HepG2 (cell line): ENCODE measurements around the gene GCNT3. TPM values are rescaled to one million over a fixed set of nuclear protein-coding genes. Genes with fewer than 3 reads are reported as not detected.

Experiments used
- ARNTL ChIP-seq: sonication (generic); formaldehyde crosslinking; IDR thresholded peaks from 2 replicates; pipeline ENCODE4 v1.4.0; 2020; ENCODE audit warnings: mild to moderate bottlenecking, missing genetic modification reagents
- ATF7-NPFF ChIP-seq: sonication (generic); formaldehyde crosslinking; IDR thresholded peaks from 2 replicates; pipeline ENCODE4 v1.8.1; 2023; ENCODE audit warnings: mild to moderate bottlenecking, low read depth, missing genetic modification reagents, moderate library complexity
- EZH2 ChIP-seq: conservative IDR thresholded peaks from 2 replicates; pipeline ENCODE4 v1.6.1; 2012; ENCODE audit warnings: mild to moderate bottlenecking, low read depth, low read length, moderate library complexity
- FOXK2 ChIP-seq: fragments of 450-650 bp; IDR thresholded peaks from 2 replicates; pipeline ENCODE4 v1.6.1; 2016
- GABPA ChIP-seq, 2 experiments: IDR thresholded peaks; 2 replicates each; pipeline ENCODE4 v1.6.1; 2011 to 2016; ENCODE audit warnings: low read depth in 2 of 2, low read length in 1 of 2, missing biosample characterization in 1 of 2, missing genetic modification characterization in 1 of 2
- GMEB1 ChIP-seq: sonication (generic); formaldehyde crosslinking; IDR thresholded peaks from 2 replicates; pipeline ENCODE4 v1.5.1; 2020; ENCODE audit warnings: missing genetic modification reagents, mild to moderate bottlenecking, borderline replicate concordance
- HOXA3 ChIP-seq: sonication (generic); formaldehyde crosslinking; IDR thresholded peaks from 2 replicates; pipeline ENCODE4 v1.5.0; 2020; ENCODE audit warnings: missing genetic modification reagents
- ISL2 ChIP-seq: sonication (generic); formaldehyde crosslinking; IDR thresholded peaks from 2 replicates; pipeline ENCODE4 v1.5.0; 2020; ENCODE audit warnings: missing genetic modification reagents
- NKX3-1 ChIP-seq: sonication (generic); formaldehyde crosslinking; IDR thresholded peaks from 2 replicates; pipeline ENCODE4 v1.5.0; 2020; ENCODE audit warnings: missing genetic modification reagents
- NONO ChIP-seq, 2 experiments: fragments of 450-650 bp in 1 of 2; sonication (generic) in 1 of 2; formaldehyde crosslinking in 1 of 2; IDR thresholded peaks in 1 of 2; conservative IDR thresholded peaks in 1 of 2; 2 replicates each; pipeline versions ENCODE4 v1.6.1 to v1.8.0; 2017 to 2022; ENCODE audit warnings: mild to moderate bottlenecking in 1 of 2, missing genetic modification reagents in 1 of 2, moderate library complexity in 1 of 2
- PATZ1 ChIP-seq: sonication (generic); formaldehyde crosslinking; IDR thresholded peaks from 2 replicates; pipeline ENCODE4 v1.4.0; 2020; ENCODE audit warnings: missing genetic modification reagents
- SKI ChIP-seq: fragments of 450-650 bp; IDR thresholded peaks from one replicate; pipeline ENCODE4 v1.6.1; 2018; ENCODE audit warnings: mild to moderate bottlenecking; ENCODE audit not compliant: partially characterized antibody
- SNAPC5 ChIP-seq: sonication (generic); formaldehyde crosslinking; IDR thresholded peaks from 2 replicates; pipeline ENCODE4 v1.8.1; 2023; ENCODE audit warnings: mild to moderate bottlenecking, missing genetic modification reagents, borderline replicate concordance
- ZEB1 ChIP-seq: IDR thresholded peaks from 2 replicates; pipeline ENCODE4 v1.6.1; 2012; ENCODE audit warnings: mild to moderate bottlenecking, low read depth, inconsistent platforms; ENCODE audit not compliant: insufficient replicate concordance
- ZFP36 ChIP-seq: fragments of 150-350 bp; IDR thresholded peaks from 2 replicates; pipeline ENCODE4 v1.6.1; 2018; ENCODE audit warnings: borderline replicate concordance, low read length, low read depth; ENCODE audit not compliant: partially characterized antibody
- ZFY ChIP-seq: sonication (generic); formaldehyde crosslinking; IDR thresholded peaks from 2 replicates; pipeline ENCODE4 v1.4.0; 2020; ENCODE audit warnings: missing genetic modification reagents
- ZFYVE20 ChIP-seq: sonication (generic); formaldehyde crosslinking; IDR thresholded peaks from 2 replicates; pipeline ENCODE4 v1.8.0; 2023; ENCODE audit warnings: low read depth, mild to moderate bottlenecking, moderate library complexity, missing genetic modification reagents, borderline replicate concordance
- ZNF263 ChIP-seq: sonication (generic); formaldehyde crosslinking; IDR thresholded peaks from 2 replicates; pipeline ENCODE4 v1.4.0; 2020; ENCODE audit warnings: missing genetic modification reagents
- ZNF557 ChIP-seq: sonication (generic); formaldehyde crosslinking; IDR thresholded peaks from 2 replicates; pipeline ENCODE4 v1.4.0; 2020; ENCODE audit warnings: missing genetic modification reagents
- ZNF766 ChIP-seq: sonication (generic); formaldehyde crosslinking; IDR thresholded peaks from 2 replicates; pipeline ENCODE4 v1.5.0; 2020; ENCODE audit warnings: missing genetic modification reagents, borderline replicate concordance
- polyA plus RNA-seq, 8 experiments: library from polyadenylated mRNA; depleted of rRNA in 3 of 8; stranded (reverse) in 7 of 8; unstranded in 1 of 8; fragments of >200 nt; fragmentation: Illumina TruSeq in 4 of 8; extraction: Trizol in 4 of 8; gene quantifications; 2 replicates each; pipeline versions ENCODE4 v1.2.1 to v1.2.3, GENCODE V29; 2011 to 2016; ENCODE audit warnings: low read depth in 4 of 8, missing spikeins in 1 of 8, mixed read lengths in 1 of 8; ENCODE audit not compliant: insufficient read depth in 1 of 8
- total RNA-seq, 5 experiments: library from RNA; depleted of rRNA; stranded (reverse); fragments of >200 nt; fragmentation: Illumina TruSeq; extraction: Trizol; gene quantifications; 2 replicates each; pipeline ENCODE4 v1.2.3, GENCODE V29; 2016; ENCODE audit warnings: low read depth in 1 of 5
- TF ChIP-seq, protein P1 (sequence below): IDR thresholded peaks from 2 replicates; pipeline ENCODE4 v1.6.1; 2016; ENCODE audit warnings: missing compliant biosample characterization, missing genetic modification reagents, borderline replicate concordance
- TF ChIP-seq, protein P2 (sequence below): sonication (generic); formaldehyde crosslinking; IDR thresholded peaks from 2 replicates; pipeline ENCODE4 v1.5.0; 2020; ENCODE audit warnings: missing genetic modification reagents, mild to moderate bottlenecking, borderline replicate concordance
- TF ChIP-seq, protein P3 (sequence below): sonication (generic); formaldehyde crosslinking; IDR thresholded peaks from 2 replicates; pipeline ENCODE4 v1.8.0; 2022; ENCODE audit warnings: mild to moderate bottlenecking, missing genetic modification reagents, moderate library complexity

Gene GCNT3
- total and polyA plus RNA-seq, 2 of the 13 experiments (the other 11 are each of a cell fraction or from before 2014, with no cell fraction given): 6.8 to 9.8 TPM

GRCh38 chr15:59595434-59595915, 16.1 kb upstream of the GCNT3 start (continued):
- TF ChIP-seq GMEB1 (CRISPR knock-in tag) (no peak), NKX3-1 (CRISPR knock-in tag) (no peak), SNAPC5 (CRISPR knock-in tag) (no peak), ISL2 (CRISPR knock-in tag) (no peak), HOXA3 (CRISPR knock-in tag) (peak; percentile 49; the same call in 1 of the 2 replicates), ZNF557 (CRISPR knock-in tag) (no peak), ATF7-NPFF (no peak), ZFY (CRISPR knock-in tag) (peak; percentile 9; the same call in 1 of the 2 replicates), ZEB1 (peak; percentile 37), ARNTL (CRISPR knock-in tag) (no peak), ZNF766 (CRISPR knock-in tag) (no peak), GABPA (IDR thresholded peaks at IDR 0.05; ENCODE audit: low read depth, low read length) (no peak), GABPA (CRISPR knock-in tag; IDR thresholded peaks at IDR 0.05; ENCODE audit: low read depth) (no peak), SKI (no peak), PATZ1 (CRISPR knock-in tag) (no peak), FOXK2 (no peak), ZFYVE20 (CRISPR knock-in tag) (no peak), NONO (IDR thresholded peaks at IDR 0.05) (no peak), NONO (CRISPR knock-in tag; conservative IDR thresholded peaks at IDR 0.05) (no peak), EZH2 (no peak), ZFP36 (peak; percentile 95), ZNF263 (CRISPR knock-in tag) (no peak)
- TF ChIP-seq, protein P1, sequence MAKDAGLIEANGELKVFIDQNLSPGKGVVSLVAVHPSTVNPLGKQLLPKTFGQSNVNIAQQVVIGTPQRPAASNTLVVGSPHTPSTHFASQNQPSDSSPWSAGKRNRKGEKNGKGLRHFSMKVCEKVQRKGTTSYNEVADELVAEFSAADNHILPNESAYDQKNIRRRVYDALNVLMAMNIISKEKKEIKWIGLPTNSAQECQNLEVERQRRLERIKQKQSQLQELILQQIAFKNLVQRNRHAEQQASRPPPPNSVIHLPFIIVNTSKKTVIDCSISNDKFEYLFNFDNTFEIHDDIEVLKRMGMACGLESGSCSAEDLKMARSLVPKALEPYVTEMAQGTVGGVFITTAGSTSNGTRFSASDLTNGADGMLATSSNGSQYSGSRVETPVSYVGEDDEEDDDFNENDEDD (CRISPR knock-in tag): no peak
- TF ChIP-seq, protein P2, sequence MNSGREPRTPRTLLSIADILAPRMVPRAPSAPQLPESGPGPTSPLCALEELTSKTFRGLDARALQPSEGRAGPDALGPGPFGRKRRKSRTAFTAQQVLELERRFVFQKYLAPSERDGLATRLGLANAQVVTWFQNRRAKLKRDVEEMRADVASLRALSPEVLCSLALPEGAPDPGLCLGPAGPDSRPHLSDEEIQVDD (CRISPR knock-in tag): no peak
- TF ChIP-seq, protein P3, sequence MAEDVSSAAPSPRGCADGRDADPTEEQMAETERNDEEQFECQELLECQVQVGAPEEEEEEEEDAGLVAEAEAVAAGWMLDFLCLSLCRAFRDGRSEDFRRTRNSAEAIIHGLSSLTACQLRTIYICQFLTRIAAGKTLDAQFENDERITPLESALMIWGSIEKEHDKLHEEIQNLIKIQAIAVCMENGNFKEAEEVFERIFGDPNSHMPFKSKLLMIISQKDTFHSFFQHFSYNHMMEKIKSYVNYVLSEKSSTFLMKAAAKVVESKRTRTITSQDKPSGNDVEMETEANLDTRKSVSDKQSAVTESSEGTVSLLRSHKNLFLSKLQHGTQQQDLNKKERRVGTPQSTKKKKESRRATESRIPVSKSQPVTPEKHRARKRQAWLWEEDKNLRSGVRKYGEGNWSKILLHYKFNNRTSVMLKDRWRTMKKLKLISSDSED (CRISPR knock-in tag): no peak
